HG03565 (cell line): ENCODE measurements around the gene MORC4.

Experiments used
- ATAC-seq: cut with Tn5 transposase; IDR thresholded peaks from one replicate; pipeline ENCODE4 v1.9.1; 2021; ENCODE audit warnings: mild to moderate bottlenecking, moderate library complexity; ENCODE audit not compliant: unreplicated experiment

Gene MORC4

GRCh38 chrX:106917830-106918500 is 82.0 kb downstream of the MORC4 start:
- no peak for ATAC-seq

GRCh38 chrX:106912864-106913263 is 87.1 kb downstream of the MORC4 start:
- no peak for ATAC-seq

- ATAC-seq, result no peak
Measured at GRCh38 chrX:106906361-106906760, 93.7 kb downstream of the MORC4 start.

GRCh38 chrX:106905064-106905708 is 94.8 kb downstream of the MORC4 start:
- ATAC-seq, result no peak

GRCh38 chrX:106903856-106904528 is 96.0 kb downstream of the MORC4 start:
- ATAC-seq, result no peak

GRCh38 chrX:106903291-106903824 is 96.7 kb downstream of the MORC4 start, which contains the start of gene RIPPLY1:
Gene RIPPLY1 (minus strand): TSS chrX:106903341. CDS start chrX:106903287, 54 bp downstream.
- ATAC-seq, result no peak

- no peak for ATAC-seq
Measured at GRCh38 chrX:106902684-106903083, 97.3 kb downstream of the MORC4 start.

GRCh38 chrX:106901781-106902219 is 98.2 kb downstream of the MORC4 start:
- no peak for ATAC-seq

GRCh38 chrX:106901341-106901740 is 98.7 kb downstream of the MORC4 start:
- no peak for ATAC-seq

- ATAC-seq, result no peak
Measured at GRCh38 chrX:106899841-106900240, 100.2 kb downstream of the MORC4 start.

GRCh38 chrX:106899276-106899675 is 100.7 kb downstream of the MORC4 start:
- ATAC-seq, result no peak

GRCh38 chrX:106898462-106898861 is 101.5 kb downstream of the MORC4 start:
- ATAC-seq, result peak; percentile 68

- no peak for ATAC-seq
Measured at GRCh38 chrX:106897259-106897658, 102.8 kb downstream of the MORC4 start.

GRCh38 chrX:106894978-106895452 is 105.0 kb downstream of the MORC4 start:
- no peak for ATAC-seq

GRCh38 chrX:106894392-106894909 is 105.6 kb downstream of the MORC4 start:
- ATAC-seq, result peak; percentile 80

- ATAC-seq, result no peak
Measured at GRCh38 chrX:106891762-106892460, 108.1 kb downstream of the MORC4 start.
